IPS-15b (cell line): ENCODE data around the gene NRXN3.

Experiments used
- H3K27me3 ChIP-seq: one replicate; pipeline ENCODE4 v1.6.1; 2013; ENCODE audit warnings: low read length; ENCODE audit not compliant: control insufficient read depth, insufficient read depth
- H3K36me3 ChIP-seq: one replicate; pipeline ENCODE4 v1.6.1; 2013; ENCODE audit warnings: low read length; ENCODE audit not compliant: control insufficient read depth, insufficient read depth
- H3K4me1 ChIP-seq: one replicate; pipeline ENCODE4 v1.6.1; 2013; ENCODE audit warnings: mild to moderate bottlenecking, low read length; ENCODE audit not compliant: control insufficient read depth, insufficient read depth
- H3K4me3 ChIP-seq: one replicate; pipeline ENCODE4 v1.5.1; 2013; ENCODE audit warnings: low read depth, low read length
- H3K9ac ChIP-seq: one replicate; pipeline ENCODE4 v1.6.1; 2013; ENCODE audit warnings: low read depth, mild to moderate bottlenecking, low read length
- H3K9me3 ChIP-seq: one replicate; pipeline ENCODE4 v1.6.1; 2013; ENCODE audit warnings: mild to moderate bottlenecking, low read length; ENCODE audit not compliant: control insufficient read depth, insufficient read depth

Gene NRXN3

GRCh38 chr14:79586416-79586815 lies 1416.2 kb downstream of the NRXN3 start:
- H3K9me3 ChIP-seq, result no peaks in the 10 kb centered on the region
- H3K27me3 ChIP-seq, result no peaks in the 10 kb centered on the region
- no peaks in the 10 kb centered on the region for H3K4me1 ChIP-seq
- no peak overlapping the region for H3K9ac ChIP-seq
- no peaks in the 10 kb centered on the region for H3K36me3 ChIP-seq
- H3K4me3 ChIP-seq, result no peak overlapping the region

- Histone ChIP-seq H3K36me3 (no peaks in the 10 kb centered on the region), H3K9me3 (no peaks in the 10 kb centered on the region), H3K4me3 (no peak overlapping the region), H3K9ac (no peak overlapping the region), H3K27me3 (no peaks in the 10 kb centered on the region), H3K4me1 (no peaks in the 10 kb centered on the region)
These were observed 1416.9 kb downstream of the NRXN3 start for GRCh38 chr14:79586989-79587598.

- H3K9ac ChIP-seq, result no peak overlapping the region
- no peaks in the 10 kb centered on the region for H3K27me3 ChIP-seq
- H3K36me3 ChIP-seq, result no peaks in the 10 kb centered on the region
- H3K4me1 ChIP-seq, result no peaks in the 10 kb centered on the region
- H3K9me3 ChIP-seq, result no peaks in the 10 kb centered on the region
- no peak overlapping the region for H3K4me3 ChIP-seq
These were observed 1417.7 kb downstream of the NRXN3 start for GRCh38 chr14:79587875-79588274.

- no peaks in the 10 kb centered on the region for H3K4me1 ChIP-seq
- H3K9me3 ChIP-seq, result no peaks in the 10 kb centered on the region
These were observed 1418.2 kb downstream of the NRXN3 start for GRCh38 chr14:79588398-79588797.

GRCh38 chr14:79596551-79596950 lies 1426.4 kb downstream of the NRXN3 start:
- no peak overlapping the region for H3K9ac ChIP-seq
- no peak overlapping the region for H3K4me3 ChIP-seq
- no peaks in the 10 kb centered on the region for H3K27me3 ChIP-seq
- H3K9me3 ChIP-seq, result peaks cover 2% of the 10 kb centered on the region
- H3K4me1 ChIP-seq, result no peaks in the 10 kb centered on the region
- H3K36me3 ChIP-seq, result no peaks in the 10 kb centered on the region

More at GRCh38 chr14:79588398-79588797, 1418.2 kb downstream of the NRXN3 start:
- H3K4me3 ChIP-seq, result no peak overlapping the region
- no peaks in the 10 kb centered on the region for H3K36me3 ChIP-seq
- H3K9ac ChIP-seq, result no peak overlapping the region
- H3K27me3 ChIP-seq, result no peaks in the 10 kb centered on the region

- Histone ChIP-seq H3K36me3 (no peaks in the 10 kb centered on the region), H3K9me3 (peaks cover 2% of the 10 kb centered on the region), H3K27me3 (no peaks in the 10 kb centered on the region), H3K4me3 (no peak overlapping the region), H3K9ac (no peak overlapping the region), H3K4me1 (no peaks in the 10 kb centered on the region)
These were observed 1427.4 kb downstream of the NRXN3 start for GRCh38 chr14:79597566-79597965.

GRCh38 chr14:79598339-79598738 lies 1428.2 kb downstream of the NRXN3 start:
- no peaks in the 10 kb centered on the region for H3K36me3 ChIP-seq
- no peaks in the 10 kb centered on the region for H3K27me3 ChIP-seq
- H3K9ac ChIP-seq, result no peak overlapping the region
- H3K4me3 ChIP-seq, result no peak overlapping the region
- peaks cover 2% of the 10 kb centered on the region for H3K9me3 ChIP-seq
- H3K4me1 ChIP-seq, result no peaks in the 10 kb centered on the region

- Histone ChIP-seq H3K9me3 (peaks cover 2% of the 10 kb centered on the region), H3K4me1 (no peaks in the 10 kb centered on the region), H3K4me3 (no peak overlapping the region), H3K9ac (no peak overlapping the region), H3K27me3 (no peaks in the 10 kb centered on the region), H3K36me3 (no peaks in the 10 kb centered on the region)
These were observed 1429.1 kb downstream of the NRXN3 start for GRCh38 chr14:79599239-79599638.

- Histone ChIP-seq H3K9me3 (peaks cover 2% of the 10 kb centered on the region), H3K9ac (no peak overlapping the region), H3K4me3 (no peak overlapping the region), H3K4me1 (no peaks in the 10 kb centered on the region), H3K36me3 (no peaks in the 10 kb centered on the region), H3K27me3 (no peaks in the 10 kb centered on the region)
These were observed 1430.2 kb downstream of the NRXN3 start for GRCh38 chr14:79600406-79600805.

- Histone ChIP-seq H3K9me3 (no peaks in the 10 kb centered on the region), H3K4me3 (no peak overlapping the region), H3K36me3 (no peaks in the 10 kb centered on the region), H3K27me3 (no peaks in the 10 kb centered on the region), H3K4me1 (no peaks in the 10 kb centered on the region), H3K9ac (no peak overlapping the region)
These were observed 1431.4 kb downstream of the NRXN3 start for GRCh38 chr14:79601579-79601978.

- no peaks in the 10 kb centered on the region for H3K27me3 ChIP-seq
- H3K4me3 ChIP-seq, result no peak overlapping the region
- H3K9ac ChIP-seq, result no peak overlapping the region
- no peaks in the 10 kb centered on the region for H3K4me1 ChIP-seq
- H3K36me3 ChIP-seq, result no peaks in the 10 kb centered on the region
- no peaks in the 10 kb centered on the region for H3K9me3 ChIP-seq
These were observed 1431.9 kb downstream of the NRXN3 start for GRCh38 chr14:79602045-79602444.

GRCh38 chr14:79602742-79603141 lies 1432.6 kb downstream of the NRXN3 start:
- Histone ChIP-seq H3K36me3 (no peaks in the 10 kb centered on the region), H3K4me1 (no peaks in the 10 kb centered on the region), H3K9me3 (no peaks in the 10 kb centered on the region), H3K9ac (no peak overlapping the region), H3K27me3 (no peaks in the 10 kb centered on the region), H3K4me3 (no peak overlapping the region)
